Esophagus muscularis mucosa (tissue), 4 donors: ENCODE data around the gene VPS37C. TPM values are rescaled to one million over a fixed set of nuclear protein-coding genes. Genes with fewer than 3 reads are reported as not detected.
A peak's percentile ranks its signal among the peaks of the same experiment; 100 is the strongest.

Experiments
- DNase-seq: peaks from one replicate; pipeline ENCODE4 v3.0.0-alpha.2; 2017; ENCODE audit errors: extremely low spot score
- H3K27ac ChIP-seq, 4 donors: fragments of 200-600 bp; sonication (generic); replicated peaks in 1 of 4; 1 replicate in 3 of 4; 2 replicates in 1 of 4; pipeline ENCODE4 v1.5.1; 2016 to 2019; ENCODE audit warnings: mild to moderate bottlenecking in 1 of 4
- H3K27me3 ChIP-seq, 4 donors: fragments of 200-600 bp; sonication (generic); one replicate each; pipeline versions ENCODE4 v1.5.1 to v1.6.0; 2016 to 2019
- H3K36me3 ChIP-seq, 4 donors: fragments of 200-600 bp; sonication (generic); one replicate each; pipeline ENCODE4 v1.5.1; 2016 to 2019
- H3K4me1 ChIP-seq, 4 donors: fragments of 200-600 bp; sonication (generic); one replicate each; pipeline ENCODE4 v1.5.1; 2016 to 2019
- H3K4me3 ChIP-seq, 4 donors: fragments of 200-600 bp; sonication (generic); 1 replicate in 2 of 4; 2 replicates in 2 of 4; pipeline ENCODE4 v1.5.1; 2016 to 2019; ENCODE audit warnings: mild to moderate bottlenecking in 4 of 4, moderate library complexity in 1 of 4
- H3K9me3 ChIP-seq, 4 donors: fragments of 200-600 bp; sonication (generic); 1 replicate in 3 of 4; 2 replicates in 1 of 4; pipeline ENCODE4 v1.5.1; 2016 to 2019
- EP300 ChIP-seq: sonication (generic); formaldehyde crosslinking; IDR thresholded peaks from one replicate; pipeline ENCODE4 v1.6.1; 2017; ENCODE audit warnings: antibody characterized with exemption
- POLR2A ChIP-seq: fragments of 450-650 bp; IDR thresholded peaks from one replicate; pipeline ENCODE4 v1.6.1; 2017; ENCODE audit warnings: antibody characterized with exemption, moderate library complexity, mild to moderate bottlenecking, low read depth
- POLR2AphosphoS5 ChIP-seq, 2 donors: sonication (generic); formaldehyde crosslinking; IDR thresholded peaks; one replicate each; pipeline ENCODE4 v1.6.1; 2017; ENCODE audit warnings: antibody characterized with exemption in 2 of 2
- WGBS: methylation state at CpG from one replicate; pipeline ENCODE4 v1.1.5; 2018; 5-methylcytosine and 5-hydroxymethylcytosine counted together
- intact Hi-C: fragments of 100-400 bp; cut with DNase I; formaldehyde crosslinking; loops from one replicate; pipeline ENCODE4 v1.15.1; 2023
- total RNA-seq, 4 donors: library from RNA; depleted of rRNA; stranded (reverse); fragments of >200 nt; gene quantifications; one replicate each; pipeline versions ENCODE4 v1.1.0 to v1.2.1, GENCODE V29; 2016
- TF ChIP-seq, protein P1 (sequence below), 3 experiments: fragments of 200-600 bp in 2 of 3; fragments of 450-650 bp in 1 of 3; sonication (generic) in 2 of 3; IDR thresholded peaks; one replicate each; pipeline ENCODE4 v1.5.1; 2017 to 2019; ENCODE audit warnings: antibody characterized with exemption in 3 of 3, mild to moderate bottlenecking in 2 of 3, moderate library complexity in 1 of 3

The VPS37C gene
- total RNA-seq, 4 donors from 2014 or later, result 29.1 to 43.5 (median 38.1) TPM

DNA sequence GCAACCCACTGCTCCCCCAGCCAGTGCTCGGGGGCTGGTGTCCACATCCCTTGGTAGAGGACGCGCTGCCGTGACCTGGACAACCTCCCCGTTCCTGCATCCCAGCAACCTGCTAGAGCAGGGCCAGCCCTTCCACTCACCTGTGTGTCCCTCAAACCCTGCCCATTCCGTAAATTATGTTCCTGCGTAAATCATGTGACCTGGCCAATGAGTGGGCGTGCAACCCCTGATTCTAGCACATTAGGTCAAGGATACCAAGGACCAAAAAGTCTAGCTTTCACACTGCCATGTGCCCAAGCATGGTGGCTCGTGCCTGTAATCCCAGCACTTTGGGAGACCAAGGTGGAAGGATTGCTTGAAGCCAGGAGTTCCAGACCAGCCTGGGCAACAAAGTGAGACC, 33.2 kb downstream of the VPS37C start:
- Histone ChIP-seq H3K36me3 (peaks cover 0 to 37% (median 23%) of the 10 kb centered on the region in 4 donors), H3K27me3 (no peaks in the 10 kb centered on the region), H3K4me1 (peaks cover 12 to 33% (median 22%) of the 10 kb centered on the region in 4 donors), H3K9me3 (no peaks in the 10 kb centered on the region), H3K4me3 (no peak overlapping the region), H3K27ac (no peak overlapping the region)
- 78% methylated on average over 6 of the region's 9 CpGs for WGBS
- TF ChIP-seq, protein P1, sequence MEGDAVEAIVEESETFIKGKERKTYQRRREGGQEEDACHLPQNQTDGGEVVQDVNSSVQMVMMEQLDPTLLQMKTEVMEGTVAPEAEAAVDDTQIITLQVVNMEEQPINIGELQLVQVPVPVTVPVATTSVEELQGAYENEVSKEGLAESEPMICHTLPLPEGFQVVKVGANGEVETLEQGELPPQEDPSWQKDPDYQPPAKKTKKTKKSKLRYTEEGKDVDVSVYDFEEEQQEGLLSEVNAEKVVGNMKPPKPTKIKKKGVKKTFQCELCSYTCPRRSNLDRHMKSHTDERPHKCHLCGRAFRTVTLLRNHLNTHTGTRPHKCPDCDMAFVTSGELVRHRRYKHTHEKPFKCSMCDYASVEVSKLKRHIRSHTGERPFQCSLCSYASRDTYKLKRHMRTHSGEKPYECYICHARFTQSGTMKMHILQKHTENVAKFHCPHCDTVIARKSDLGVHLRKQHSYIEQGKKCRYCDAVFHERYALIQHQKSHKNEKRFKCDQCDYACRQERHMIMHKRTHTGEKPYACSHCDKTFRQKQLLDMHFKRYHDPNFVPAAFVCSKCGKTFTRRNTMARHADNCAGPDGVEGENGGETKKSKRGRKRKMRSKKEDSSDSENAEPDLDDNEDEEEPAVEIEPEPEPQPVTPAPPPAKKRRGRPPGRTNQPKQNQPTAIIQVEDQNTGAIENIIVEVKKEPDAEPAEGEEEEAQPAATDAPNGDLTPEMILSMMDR (IDR thresholded peaks at IDR 0.05), result no peak
- no peak for DNase-seq
- intact Hi-C loops, result loop anchor here (2.0 to 5.0 kb wide), 2 partner anchors 157 to 286 kb away; partner anchors contain the start of genes CCDC86 and CD6

DNA sequence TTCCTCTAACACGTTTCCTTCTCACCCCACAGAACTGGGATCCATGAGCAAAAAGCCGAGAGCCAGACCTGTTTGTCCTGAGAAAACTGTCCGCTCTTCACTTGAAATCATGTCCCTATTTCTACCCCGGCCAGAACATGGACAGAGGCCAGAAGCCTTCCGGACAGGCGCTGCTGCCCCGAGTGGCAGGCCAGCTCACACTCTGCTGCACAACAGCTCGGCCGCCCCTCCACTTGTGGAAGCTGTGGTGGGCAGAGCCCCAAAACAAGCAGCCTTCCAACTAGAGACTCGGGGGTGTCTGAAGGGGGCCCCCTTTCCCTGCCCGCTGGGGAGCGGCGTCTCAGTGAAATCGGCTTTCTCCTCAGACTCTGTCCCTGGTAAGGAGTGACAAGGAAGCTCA, 35.0 kb downstream of the VPS37C start:
- Histone ChIP-seq H3K4me3 (peak overlapping the region in 2 of 4 donors; percentile 3 to 14), H3K36me3 (peaks cover 0 to 20% (median 6%) of the 10 kb centered on the region in 4 donors), H3K9me3 (no peaks in the 10 kb centered on the region), H3K27me3 (no peaks in the 10 kb centered on the region), H3K27ac (no peak overlapping the region), H3K4me1 (peaks cover 12 to 36% (median 24%) of the 10 kb centered on the region in 4 donors)
- intact Hi-C loops, result loop anchor here (5.0 kb wide), 1 partner anchor 284 kb away; the partner anchor contains the start of gene CCDC86
- WGBS, result 48% methylated on average over 14 of the region's 14 CpGs
- TF ChIP-seq EP300, result no peak
- TF ChIP-seq, protein P1 (IDR thresholded peaks at IDR 0.05), result peak in 1 of 3 experiments; percentile 13
- DNase-seq, result no peak

DNA sequence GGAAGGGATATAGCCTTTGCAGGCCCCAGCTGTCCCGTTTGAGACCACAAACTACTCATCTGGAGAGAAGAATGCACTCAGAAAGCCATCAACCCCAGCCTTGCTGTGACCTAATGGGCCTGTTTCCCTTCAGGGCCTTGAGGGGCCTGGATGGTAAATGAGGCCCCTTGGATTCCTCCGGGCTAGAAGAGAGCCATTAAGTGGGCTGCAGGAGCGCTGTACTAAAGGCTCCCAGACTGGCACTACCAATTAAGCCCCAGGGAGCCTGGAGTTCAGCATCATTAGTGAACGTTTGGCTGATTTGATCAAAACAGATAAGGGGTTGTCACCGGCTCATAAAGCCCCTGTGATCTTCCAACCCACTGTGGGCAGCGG, 35.9 kb downstream of the VPS37C start:
- no peak overlapping the region for H3K4me3 ChIP-seq
- DNase-seq, result no peak
- no peak overlapping the region for H3K27ac ChIP-seq
- WGBS, result 92% methylated on average over 4 of the region's 6 CpGs
- H3K4me1 ChIP-seq, result peaks cover 16 to 42% (median 30%) of the 10 kb centered on the region in 4 donors
- TF ChIP-seq, protein P1 (IDR thresholded peaks at IDR 0.05), result no peak
- TF ChIP-seq POLR2A, result no peak
- TF ChIP-seq POLR2AphosphoS5 (IDR thresholded peaks at IDR 0.05), result no peak
- no peak for TF ChIP-seq EP300
- intact Hi-C loops, result loop anchor here (5.0 kb wide), 1 partner anchor 283 kb away; the partner anchor contains the start of gene CCDC86
- H3K27me3 ChIP-seq, result no peaks in the 10 kb centered on the region
- peaks cover 0 to 14% (median 4%) of the 10 kb centered on the region in 4 donors for H3K36me3 ChIP-seq
- H3K9me3 ChIP-seq, result no peaks in the 10 kb centered on the region

DNA sequence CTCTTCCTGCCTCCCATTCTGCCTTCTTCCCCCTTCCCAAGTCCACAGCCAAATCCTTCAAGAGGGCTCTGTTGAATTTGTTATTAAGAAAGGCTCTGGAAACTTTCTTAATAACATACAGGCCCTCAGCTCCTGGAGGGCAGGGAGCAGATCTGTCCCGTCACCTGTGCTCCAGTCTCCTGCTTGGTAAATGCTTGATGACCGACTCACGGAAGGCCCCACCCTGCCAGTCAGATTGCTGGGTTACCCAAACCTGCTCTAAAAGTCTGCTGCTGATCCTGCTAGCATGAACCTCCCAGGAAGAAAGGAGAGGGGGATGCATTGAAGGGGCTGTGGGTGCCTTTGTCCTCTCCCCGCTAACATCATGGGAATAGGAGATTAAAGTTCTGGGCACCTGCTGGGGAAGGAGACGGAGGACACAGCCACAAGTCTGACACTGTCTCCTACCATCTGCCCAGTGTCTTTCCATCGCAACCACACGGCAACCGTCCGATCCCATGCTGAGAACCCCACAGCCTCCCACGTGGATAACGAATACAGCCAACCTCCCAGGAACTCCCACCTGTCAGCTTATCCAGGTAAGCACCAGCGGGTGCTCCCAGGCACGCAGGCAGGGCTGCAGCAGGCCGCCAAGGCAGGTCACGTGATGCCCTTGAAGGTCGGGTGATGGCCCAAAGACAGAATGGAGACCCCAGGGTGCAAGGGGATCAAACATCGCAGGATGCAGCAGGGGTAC, 36.5 kb downstream of the VPS37C start:
- TF ChIP-seq, protein P1 (IDR thresholded peaks at IDR 0.05), result no peak
- Histone ChIP-seq H3K36me3 (peaks cover 0 to 14% (median 4%) of the 10 kb centered on the region in 4 donors), H3K9me3 (no peaks in the 10 kb centered on the region), H3K4me1 (peaks cover 11 to 39% (median 24%) of the 10 kb centered on the region in 4 donors), H3K27me3 (no peaks in the 10 kb centered on the region), H3K27ac (no peak overlapping the region), H3K4me3 (no peak overlapping the region)
- intact Hi-C loops, result loop anchor here (5.0 kb wide), 2 partner anchors 48 to 282 kb away; partner anchors contain the start of gene CCDC86
- no peak for DNase-seq
- WGBS, result 89% methylated on average over 14 of the region's 17 CpGs
